HG03439 (cell line): ENCODE data around the gene UNC5B.
"Not testable (repeated sequence)": the region's sequence is repeated elsewhere in the genome, so short reads cannot be mapped to it uniquely, and the experiment has no call there.

Experiments used
- ATAC-seq: cut with Tn5 transposase; IDR thresholded peaks from one replicate; pipeline ENCODE4 v1.9.1; 2021; ENCODE audit warnings: mild to moderate bottlenecking, moderate library complexity; ENCODE audit not compliant: unreplicated experiment

The UNC5B gene

GRCh38 chr10:71265618-71266146 is 53.3 kb downstream of the UNC5B start:
- no peak for ATAC-seq

DNA sequence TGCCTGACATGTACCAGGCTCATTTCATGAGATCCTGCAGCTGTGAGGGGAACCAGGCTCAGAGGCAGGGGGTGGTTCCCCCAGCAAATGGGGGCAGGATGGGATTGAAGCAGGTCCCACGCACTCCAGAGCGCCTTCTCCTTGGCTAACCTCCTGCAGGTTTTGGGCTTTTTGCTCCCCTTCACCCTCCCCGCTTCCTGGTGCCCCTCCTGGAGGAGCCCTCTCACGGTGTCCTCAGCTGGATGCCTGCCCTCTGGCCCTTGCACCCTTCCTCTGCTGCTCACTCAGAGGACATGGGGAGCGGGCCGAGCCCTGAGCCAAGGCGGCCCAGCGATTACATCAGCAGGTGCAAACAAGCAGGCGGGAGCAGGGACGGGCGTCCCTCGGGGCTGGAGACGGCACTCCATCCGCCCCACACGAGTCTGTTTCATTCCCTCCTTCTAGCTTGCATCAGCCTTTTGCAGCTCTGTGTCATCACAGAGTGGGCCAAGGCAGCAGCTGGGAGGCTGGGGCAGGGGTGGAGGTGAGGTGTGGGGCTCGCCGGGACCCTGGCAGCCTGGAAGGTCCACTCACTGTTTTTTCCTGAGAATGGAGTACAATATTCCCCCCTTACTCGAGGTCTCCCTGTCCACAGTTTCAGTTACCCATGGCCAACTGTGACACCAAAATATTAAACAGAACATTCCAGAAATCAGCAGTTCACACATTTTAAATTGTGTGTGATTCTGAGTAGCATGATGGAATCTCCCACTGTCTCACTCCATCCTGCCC is 54.0 kb downstream of the UNC5B start:
- no peak for ATAC-seq

GRCh38 chr10:71266918-71267442 is 54.6 kb downstream of the UNC5B start:
- ATAC-seq = no peak

DNA sequence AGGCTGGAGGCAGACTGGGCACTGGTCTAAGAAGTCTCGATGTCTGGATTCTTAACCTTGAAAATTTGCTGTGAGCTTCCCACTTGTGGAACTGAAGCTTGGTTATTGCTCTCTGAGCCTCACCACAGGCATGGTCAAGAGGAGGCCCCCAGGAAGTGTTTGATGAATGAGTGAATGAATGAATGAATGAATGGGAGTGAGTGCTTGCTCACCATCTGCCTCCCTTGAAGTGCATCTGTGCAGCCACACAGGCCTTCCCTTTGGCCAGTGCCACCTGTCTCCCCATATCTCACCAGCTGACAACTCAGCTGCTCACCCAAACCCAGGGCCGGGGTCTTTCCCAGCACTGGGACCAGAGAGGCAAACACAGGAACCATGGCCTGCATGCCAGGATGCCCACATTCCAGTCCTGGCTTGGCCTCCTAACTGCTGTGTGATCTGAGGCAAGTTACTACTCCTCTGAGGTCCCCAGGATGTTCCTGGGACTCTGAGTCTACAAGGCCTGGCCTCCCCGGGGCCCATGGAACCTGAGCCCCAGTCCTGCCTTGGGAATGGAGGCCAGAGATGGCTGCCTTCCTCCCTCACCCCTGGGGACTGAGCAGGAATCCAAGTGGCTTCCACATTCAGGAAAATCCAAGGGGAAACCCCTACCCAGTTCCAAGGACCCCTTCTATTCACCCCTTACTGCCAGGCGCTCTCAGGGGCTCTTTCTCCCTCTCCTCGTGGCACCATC is 55.3 kb downstream of the UNC5B start:
- ATAC-seq = no peak

DNA sequence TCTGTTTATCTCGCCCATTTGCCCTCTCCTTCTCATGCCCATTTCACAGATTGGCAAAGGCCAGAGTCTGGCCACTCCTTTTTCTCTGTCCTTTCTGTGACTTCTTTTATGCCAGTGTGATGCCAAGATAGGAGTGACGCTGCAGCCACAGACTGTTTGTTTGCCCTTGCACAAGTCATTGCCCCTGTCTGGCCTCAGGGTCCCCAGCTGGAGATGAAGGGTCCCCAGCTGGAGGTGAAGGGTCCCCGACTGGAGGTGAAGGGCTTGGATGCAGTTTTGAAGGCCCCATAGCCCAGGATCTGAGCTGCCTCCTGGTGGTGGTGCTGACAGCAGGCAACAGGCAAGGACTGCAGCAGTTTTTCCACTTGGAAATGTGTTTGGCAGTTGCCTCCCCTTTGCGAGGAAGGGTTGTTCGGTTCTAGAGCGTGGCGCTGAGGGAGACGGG is 55.9 kb downstream of the UNC5B start:
- no peak for ATAC-seq

- ATAC-seq = no peak
Measured at GRCh38 chr10:71268758-71269157, 56.4 kb downstream of the UNC5B start.

DNA sequence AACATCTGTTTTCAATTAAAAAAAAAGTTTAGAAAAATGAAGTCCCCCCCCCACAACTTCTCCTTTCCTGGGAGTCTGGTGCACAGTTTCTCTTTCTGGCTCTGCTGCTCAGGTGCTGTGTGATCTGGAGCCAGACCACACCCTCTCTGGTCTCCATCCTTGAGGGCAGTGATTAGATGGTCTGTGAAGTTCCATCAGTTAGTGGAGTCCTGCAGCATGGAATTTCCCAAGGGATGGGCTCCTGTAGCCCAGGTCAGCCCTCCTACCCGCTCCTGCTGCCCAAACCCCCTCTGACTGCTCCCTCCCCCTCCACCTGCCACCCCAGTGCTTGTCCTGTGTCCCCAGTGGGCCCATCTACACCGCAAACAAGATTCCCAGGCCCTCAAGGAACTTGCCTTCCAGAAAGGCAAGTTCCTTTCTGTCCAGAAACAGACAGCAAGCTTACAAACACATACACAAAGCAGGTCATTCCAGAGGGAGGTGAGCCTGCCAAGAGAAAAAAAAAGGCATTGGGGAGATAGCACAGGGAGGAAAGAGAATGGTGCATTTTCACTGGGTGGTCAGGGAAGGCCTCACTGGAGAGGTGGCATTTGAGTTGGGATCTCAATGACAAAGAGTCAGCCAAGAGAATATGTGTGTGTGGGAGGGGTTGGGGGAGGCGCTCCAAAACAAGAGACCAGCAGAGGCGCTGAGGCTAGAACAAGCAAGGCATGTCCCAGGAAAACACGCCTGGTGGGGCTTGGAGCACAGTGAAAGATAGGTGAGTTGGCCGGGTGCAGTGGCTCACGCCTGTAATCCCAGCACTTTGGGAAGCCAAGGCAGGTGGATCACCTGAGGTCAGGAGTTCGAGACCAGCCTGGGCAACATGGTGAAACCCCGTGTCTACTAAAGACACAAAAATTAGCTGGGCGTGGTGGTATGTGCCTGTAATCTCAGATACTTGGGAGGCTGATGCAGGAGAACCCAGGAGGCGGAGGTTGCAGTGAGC is 57.2 kb downstream of the UNC5B start:
- ATAC-seq = no peak

DNA sequence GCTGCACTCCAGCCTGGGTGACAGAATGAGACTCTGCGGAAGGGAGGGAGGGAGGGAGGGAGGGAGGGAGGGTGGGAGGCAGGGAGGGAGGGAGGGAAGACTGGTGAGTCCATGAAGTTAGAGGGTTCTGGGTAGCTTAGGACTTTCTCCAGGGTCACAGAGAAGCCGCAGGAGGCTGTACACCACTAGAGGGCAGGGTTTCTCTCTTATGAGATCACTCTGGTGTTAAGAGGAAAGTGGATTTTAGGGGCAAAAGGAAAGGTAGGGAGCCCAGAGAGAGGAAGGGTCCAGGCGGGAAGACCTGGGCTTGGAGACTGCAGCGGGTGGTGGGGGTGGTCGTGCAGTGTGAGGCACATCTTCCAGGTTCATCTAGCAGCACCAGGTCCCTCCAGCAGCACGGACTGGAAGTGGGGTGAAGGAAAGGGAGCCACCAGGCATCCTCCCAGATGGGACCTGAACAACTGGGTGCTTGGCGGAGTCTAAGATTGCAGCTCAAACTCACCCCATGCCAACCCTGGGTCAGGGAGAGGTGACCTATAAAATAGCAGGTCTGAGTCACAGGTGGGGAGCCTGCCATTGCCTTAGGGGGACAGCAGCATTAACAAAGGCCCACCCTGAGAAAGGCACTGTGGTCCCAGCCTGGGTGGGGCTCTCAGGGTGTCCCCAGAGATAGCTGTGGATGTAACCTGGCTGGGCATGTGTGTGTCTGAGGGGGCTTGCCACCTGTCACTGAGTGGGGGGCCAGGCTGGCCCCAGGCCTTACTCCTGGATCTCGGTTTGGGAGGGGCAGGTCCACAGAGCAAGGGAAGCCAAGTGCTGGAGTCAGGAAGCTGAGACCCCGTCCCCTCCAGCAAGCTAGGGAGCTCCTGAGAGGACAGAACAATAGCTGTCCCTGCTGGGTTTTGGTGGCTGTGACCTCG is 58.2 kb downstream of the UNC5B start:
- no peak for ATAC-seq

- ATAC-seq = no peak
Measured at GRCh38 chr10:71271662-71272055, 59.3 kb downstream of the UNC5B start.

DNA sequence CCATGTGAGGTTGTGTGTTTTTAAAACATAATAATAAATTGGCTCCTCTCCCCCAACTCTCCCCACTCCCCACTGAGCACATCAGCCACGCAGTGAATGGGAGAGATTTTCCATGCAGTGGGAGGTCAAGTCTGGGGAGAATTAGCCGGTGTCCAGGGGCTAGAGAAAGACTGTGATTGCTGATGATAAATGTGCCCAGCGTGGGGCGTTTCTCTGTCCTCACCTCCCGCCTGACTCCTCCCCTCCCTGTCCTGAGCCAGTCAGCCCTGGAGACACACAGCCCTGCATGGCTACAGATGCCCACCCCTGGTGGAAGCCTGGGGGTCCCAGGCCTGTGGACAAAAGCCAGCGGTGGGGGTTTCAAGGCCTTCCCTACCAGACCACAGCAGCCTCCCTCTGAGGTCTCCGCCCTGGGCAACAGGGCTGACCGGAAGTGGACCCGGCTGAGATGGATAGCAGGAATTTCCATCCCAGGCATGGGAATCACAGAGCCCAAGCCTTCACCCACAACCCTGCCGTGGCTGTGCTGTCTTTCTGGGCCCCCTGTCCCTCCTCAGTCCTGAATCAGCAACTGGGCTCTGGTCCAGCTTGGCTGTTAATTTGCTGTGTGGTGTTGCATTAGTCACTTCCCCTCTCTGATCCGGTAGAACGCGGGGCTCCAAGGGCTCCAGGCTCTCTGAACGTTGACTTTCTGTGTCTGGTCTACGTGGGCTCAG is 59.8 kb downstream of the UNC5B start:
- no peak for ATAC-seq

DNA sequence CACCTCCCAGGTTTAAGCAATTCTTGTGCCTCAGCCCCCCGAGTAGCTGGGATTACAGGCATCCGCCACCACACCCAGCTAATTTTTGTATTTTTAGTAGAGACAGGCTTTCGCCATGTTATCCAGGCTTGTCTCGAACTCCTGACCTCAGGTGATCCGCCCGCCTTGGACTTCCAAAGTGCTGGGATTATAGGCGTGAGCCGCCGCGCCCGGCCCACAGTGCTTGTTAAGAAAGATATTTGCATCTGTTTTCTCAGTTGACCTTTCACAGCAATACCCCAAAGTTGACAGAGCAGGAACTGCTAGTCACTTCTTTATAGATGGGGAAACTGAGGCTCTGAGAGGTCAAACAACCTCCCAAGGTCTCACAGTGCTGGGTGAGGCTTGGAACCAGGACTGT is 60.6 kb downstream of the UNC5B start:
- ATAC-seq = not testable (repeated sequence)

- no peak for ATAC-seq
Measured at GRCh38 chr10:71273506-71273905, 61.1 kb downstream of the UNC5B start.

DNA sequence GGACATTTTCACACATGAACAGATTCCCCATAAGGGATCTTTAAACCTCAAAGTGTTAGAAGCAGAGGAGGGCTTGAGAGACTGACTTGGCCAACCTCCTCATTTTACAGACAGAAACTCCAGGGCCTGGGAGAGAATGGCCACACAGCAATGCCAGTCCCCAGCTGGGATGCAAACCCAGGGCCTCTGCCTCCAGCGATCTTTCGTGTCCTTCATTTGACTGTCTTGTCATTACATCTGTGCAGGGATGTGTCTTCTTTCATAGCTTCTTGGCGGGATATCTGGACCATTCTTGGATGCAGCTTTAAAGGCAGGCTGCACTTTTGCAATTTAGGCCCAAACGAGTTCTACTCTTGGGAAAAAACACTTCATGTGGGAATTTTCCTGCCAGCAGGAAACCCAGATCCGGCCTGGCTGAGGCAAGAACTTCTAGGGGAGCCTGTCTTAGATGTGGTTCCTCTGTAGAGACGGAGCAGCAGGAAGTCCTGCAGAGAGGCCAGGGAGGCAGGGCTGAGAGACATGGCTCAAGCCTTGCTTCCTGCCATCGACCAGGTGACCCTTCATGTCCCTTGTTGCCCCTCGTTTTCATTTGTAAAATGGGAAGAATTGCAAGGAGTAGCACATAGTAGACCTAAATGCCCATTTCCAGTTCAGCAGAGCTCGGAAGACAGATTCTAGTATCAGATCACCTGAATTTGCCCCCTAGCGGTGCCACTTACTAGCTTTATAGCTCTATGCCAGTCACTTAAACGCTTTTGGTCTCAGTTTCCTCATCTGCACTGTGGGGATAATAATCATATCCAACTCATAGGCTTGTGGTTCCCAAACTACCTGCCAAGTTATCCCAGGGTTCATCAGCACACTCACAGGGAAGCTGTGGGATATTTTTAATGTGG is 62.8 kb downstream of the UNC5B start:
- ATAC-seq = no peak

GRCh38 chr10:71276873-71277272 is 64.5 kb downstream of the UNC5B start:
- ATAC-seq = no peak

GRCh38 chr10:71277914-71278665 is 65.7 kb downstream of the UNC5B start:
- no peak for ATAC-seq

DNA sequence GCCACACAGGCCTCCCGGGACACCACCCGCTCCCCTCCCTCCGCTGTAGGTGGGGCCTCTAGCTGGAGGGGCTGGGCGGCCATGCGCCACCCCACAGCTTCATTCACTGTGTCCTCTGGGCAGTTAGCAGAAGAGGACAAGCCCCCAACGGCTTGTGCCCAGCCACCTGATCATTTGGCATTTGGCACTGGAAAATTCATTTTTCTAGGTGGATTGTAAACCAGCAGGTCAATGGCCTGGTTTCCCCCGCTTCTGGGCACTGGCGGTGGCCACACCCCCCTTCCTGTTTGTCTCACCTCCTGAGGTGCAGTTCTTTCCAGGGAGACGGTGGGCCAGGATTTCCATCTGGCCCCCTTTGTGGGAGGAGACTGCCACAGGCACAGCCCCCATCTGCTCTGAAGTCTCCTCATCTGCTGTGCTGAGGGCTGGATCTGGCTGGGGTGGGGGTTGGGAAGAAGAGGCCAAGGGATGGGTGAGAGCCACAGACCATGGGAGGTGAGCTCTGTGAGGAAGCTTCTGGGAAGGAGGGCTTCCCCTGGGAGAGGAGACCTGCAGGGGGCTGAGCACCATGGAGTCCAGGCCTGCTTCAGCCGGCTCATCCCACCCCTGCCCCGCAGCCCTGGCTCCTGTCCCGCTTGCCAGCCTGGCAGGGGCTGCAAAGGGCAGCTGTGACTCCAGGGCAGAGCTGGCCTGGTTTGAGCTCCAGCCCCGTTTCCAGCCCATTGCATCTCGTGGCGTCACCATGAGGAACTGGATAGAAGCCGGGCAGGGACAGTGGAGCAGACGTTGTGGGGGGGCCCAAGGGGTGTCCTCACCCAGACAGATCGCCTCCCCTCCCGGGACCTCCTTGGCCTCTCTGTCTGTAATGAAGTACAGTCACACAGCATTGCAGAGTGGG is 66.6 kb downstream of the UNC5B start:
- no peak for ATAC-seq
